Measurements from ENCODE around the gene TUBGCP5.
"Not testable (repeated sequence)": the region's sequence is repeated elsewhere in the genome, so short reads cannot be mapped to it uniquely, and the experiment has no call there.

Gene TUBGCP5

DNA sequence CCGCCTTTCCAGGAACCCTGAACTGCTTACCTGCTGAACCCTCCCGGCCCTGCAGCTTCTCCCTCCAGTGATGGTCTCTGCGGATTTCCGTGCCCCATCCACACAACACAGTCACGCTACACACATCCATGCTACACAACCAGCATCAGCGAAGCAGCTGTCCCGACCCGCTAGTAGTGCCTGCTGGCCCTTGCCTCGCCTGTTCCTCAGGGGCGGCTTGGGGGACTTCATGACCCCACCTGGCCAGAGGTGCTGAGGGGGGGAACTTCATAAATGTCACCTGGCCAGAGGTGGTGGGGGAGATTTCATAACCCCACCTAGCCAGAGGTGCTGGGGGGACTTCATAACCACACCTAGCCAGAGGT, 530 bp upstream of the TUBGCP5 start:
- no peak for DNase-seq

- DNase-seq = no peak
Observed at GRCh38 chr15:23038726-23039142, 635 bp downstream of the TUBGCP5 start.

- peak; percentile 79 for DNase-seq
Observed at GRCh38 chr15:23035964-23036566, 3.3 kb downstream of the TUBGCP5 start.

DNA sequence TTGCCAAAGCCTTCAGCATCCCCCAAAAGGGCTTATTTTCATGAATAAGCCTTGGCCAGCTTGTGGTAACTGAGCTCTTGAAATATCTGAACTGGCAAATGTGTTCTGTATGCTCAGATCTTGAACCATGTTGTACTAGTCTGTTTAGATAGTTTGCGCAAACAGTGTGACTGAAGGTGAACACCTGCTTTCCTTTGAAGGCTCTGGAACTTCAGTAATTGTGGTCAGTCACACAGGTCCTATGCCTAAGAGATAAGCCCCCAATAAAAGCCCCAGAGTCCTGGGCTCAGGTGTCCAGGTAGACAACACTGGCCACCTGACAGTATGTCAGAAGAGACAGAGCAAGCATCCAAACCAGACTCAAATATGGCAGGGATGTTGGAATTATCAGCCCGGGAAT, 5.4 kb downstream of the TUBGCP5 start:
- DNase-seq = peak; percentile 21

- DNase-seq = no peak
Observed at GRCh38 chr15:23026218-23026617, 13.2 kb downstream of the TUBGCP5 start.

DNA sequence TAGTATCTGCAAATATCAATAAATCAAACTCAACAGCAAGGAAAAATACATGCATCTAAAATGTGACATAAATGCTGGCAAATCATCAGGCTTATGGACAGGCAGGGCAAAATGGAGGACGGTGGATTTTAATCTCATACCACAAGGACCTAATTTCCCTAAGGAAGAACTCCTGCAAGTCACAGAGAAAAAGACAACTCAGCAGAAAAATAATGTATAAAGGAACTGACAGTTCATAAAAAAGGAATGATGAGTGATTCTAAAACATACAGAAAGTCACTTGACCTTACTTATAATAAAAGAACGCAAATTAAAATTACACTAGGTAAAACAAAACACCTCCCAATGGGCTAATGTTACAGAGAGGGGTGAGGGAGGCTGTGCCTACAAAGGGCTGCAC, 17.2 kb downstream of the TUBGCP5 start:
- no peak for DNase-seq

GRCh38 chr15:23014394-23015000, 24.9 kb downstream of the TUBGCP5 start:
- DNase-seq = peak; percentile 35

DNA sequence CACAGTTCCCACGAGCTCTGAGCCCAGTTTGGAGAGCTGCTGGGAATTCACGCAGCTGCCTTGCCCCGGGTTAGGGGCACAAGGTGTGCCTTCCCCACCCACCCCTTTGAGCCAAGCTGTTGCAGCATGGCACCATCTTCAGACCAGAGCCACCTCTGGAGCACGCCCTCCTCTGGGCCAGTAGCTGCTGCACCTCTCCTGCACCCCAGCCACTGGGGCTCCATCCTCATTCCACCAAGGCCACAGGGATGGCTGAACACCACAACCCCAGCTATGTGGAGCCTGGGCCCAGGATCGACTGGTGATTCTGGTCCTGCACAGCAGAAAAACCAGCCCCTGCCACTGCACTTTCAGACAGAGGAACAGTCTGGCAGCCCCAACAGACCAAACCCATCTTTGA, 25.7 kb downstream of the TUBGCP5 start:
- no peak for DNase-seq

DNA sequence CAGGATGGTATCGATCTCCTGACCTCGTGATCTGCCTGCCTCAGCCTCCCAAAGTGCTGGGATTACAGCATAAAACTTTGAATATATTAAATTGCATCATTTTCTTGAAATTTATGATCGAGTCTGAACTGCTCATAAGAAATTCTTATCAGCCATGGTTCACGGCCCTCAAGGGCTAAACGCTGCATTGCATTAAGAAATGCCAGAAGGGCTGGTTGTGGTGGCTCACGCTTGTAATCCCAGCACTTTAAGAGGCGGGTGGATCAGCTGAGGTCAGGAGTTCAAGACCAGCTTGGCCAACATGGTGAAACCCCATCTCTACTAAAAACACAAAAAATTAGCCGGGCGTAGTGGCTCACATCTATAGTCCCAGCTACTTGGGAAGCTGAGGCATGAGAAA, 26.8 kb downstream of the TUBGCP5 start:
- DNase-seq = not testable (repeated sequence)

DNA sequence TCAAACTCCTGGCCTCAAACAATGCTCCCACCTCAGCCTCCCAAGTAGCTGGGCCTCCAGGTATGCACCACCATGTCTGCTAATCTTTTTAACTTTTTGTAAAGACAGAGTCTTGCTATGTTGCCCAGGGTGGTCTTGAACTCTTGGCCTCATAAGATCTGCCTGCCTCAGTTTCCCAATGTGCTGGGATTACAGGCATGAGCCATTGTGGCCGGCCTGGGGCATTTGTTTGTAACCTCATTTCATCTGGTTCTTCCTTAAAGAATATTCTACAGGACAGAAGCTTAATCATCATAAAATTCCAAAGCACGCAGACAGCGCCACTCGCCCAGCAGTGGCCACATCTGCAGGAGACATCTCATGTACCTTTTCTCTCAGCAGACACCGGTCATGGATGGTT, 35.6 kb downstream of the TUBGCP5 start:
- DNase-seq = peak; percentile 35

DNA sequence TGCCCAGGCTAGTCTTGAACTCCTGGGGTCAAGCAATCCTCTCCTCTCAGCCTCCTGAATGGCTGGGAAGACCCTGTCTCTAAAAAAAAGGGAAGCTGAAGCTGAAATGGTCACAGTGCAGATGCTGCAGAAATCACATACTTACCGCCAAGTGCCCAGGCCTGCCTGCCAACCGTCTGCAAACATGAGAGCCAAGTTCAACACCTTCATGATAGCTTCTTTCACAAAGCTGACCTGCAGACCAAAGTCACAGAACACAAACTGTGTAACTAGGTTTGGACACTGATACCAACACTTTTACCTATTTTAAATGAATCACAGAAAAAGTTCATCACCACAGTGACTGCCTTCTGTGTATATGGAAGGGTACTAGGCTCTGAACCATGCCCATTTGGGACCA, 36.4 kb downstream of the TUBGCP5 start:
- DNase-seq = peak; percentile 11

- DNase-seq = no peak
Observed at GRCh38 chr15:22995795-22996194, 43.6 kb downstream of the TUBGCP5 start.

DNA sequence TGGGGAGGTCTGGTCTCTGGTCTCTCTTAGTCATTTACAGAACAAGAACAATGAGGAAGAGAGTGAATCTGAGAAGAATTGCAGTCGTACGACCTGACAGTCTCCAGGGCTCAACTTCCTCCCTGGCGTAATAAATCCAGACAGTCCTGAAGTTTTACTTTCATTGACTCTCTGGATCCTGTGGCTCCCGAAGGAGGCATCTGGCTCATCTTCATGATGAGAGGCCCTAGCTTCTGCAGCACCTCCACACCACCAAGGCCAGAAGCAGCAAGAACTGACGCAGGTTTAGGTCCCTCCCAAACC, 47.4 kb downstream of the TUBGCP5 start:
- DNase-seq = no peak

GRCh38 chr15:22989576-22990477, 49.5 kb downstream of the TUBGCP5 start:
- DNase-seq = no peak

GRCh38 chr15:22988811-22989210, 50.6 kb downstream of the TUBGCP5 start:
- no peak for DNase-seq

DNA sequence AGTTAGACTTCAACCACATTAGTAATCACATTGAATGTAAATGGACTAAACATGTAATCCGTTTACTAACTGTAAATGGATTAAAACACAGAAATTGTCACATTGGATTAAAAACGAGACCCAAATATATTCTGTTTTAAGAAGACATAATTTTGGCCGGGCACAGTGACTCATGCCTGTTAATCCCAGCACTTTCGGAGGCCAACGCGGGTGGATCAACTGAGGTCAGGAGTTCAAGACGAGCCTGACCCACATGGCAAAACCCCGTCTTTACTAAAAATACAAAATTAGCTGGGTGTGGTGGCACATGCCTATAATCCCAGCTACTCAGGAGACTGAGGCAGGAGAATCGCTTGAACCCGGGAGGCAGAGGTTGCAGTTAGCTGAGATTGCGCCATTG, 57.4 kb downstream of the TUBGCP5 start:
- not testable (repeated sequence) for DNase-seq

DNA sequence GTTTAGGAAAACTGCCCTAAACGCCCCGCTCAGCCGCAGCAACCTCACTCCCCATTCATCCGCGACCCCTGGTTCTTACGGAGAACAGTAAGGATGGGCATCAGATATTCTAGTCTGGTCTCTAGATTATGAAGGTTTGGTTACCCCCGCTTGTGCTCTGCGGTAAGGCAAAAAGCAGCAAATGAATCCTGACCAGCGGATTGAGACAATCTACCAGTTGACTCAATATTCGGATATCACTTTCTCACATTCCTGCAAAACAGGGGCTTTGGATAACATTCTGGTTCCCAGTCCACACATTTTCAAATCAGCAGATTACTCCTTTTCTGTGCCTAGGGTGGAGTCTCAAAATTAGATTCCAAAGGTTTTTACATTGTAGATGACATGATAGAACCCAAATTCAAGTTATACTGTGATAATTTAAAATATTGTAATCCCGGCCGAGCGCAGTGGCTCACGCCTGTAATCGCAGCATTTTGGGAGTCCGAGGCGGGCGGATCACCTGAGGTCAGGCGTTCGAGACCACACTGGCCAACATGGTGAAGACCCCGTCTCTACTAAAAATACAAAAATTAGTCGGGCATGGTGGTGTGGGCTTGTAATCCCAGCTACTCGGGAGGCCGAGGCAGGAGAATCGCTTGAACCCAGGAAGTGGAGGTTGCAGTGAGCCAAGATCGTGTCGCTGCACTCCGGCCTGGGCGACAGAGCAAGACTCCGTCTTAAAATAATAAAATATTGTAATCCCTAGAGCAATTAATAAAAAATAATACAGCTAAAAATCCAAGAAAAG, 58.1 kb downstream of the TUBGCP5 start:
- DNase-seq = no peak

DNA sequence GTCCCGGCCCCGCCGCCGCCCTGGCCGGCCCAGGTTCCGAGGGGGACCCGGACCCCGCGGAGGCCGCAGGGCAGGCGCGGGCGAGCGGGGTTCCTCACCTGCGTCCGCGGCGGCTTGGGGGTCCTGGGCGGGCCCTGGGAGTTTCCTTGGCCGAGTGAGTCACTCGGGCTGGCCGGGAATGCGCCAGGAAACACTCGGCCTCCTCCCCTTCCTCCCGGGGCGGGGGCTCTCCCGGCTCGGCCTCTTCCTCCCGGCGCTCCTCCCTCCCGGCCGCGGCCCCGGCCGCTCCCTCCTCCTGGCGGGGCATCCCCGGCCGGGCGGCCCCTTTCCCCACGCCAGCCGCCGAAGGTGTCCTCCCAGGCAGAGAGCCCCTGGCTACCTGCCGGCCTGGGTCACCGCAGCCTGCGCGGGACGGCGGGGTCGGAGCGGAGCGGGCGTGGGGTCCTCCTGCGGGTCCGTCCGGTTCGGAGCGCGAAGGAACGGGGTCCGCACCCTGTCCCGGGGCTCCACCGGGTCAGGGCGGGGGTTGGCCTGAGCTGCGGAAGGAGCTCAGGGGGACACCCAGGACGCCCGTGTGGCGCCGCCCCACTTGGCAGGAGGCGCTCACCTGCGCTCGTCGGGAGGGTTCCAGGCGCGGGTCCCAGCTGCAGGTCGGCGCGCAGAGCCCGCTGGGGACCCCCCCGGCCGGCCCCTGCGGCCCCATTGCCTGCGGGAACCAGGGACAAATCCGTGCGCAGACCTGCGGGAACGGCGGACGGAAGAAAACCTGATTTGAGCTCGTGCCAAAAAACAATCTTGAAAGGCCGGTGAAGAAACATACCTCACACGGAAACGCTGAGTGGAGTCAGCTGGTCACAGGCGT, 58.9 kb downstream of the TUBGCP5 start, which contains the start of gene CYFIP1:
TSS of gene CYFIP1 (minus strand) at position 180 of the 862 bp plus-strand sequence. CDS start 33,083 bp downstream, outside the sequence.
- peak; percentile 66 for DNase-seq

GRCh38 chr15:22979238-22980188, 59.9 kb downstream of the TUBGCP5 start:
- DNase-seq = peak; percentile 71

GRCh38 chr15:22978691-22979237, 60.6 kb downstream of the TUBGCP5 start:
- no peak for DNase-seq

GRCh38 chr15:22974745-22975144, 64.6 kb downstream of the TUBGCP5 start:
- DNase-seq = no peak
